ENCODE results near the gene MLN. TPM values are rescaled to one million over a fixed set of nuclear protein-coding genes. Genes with fewer than 3 reads are reported as not detected.

The MLN gene
- total RNA-seq, 1 donor from 2014 or later: not detected

DNA sequence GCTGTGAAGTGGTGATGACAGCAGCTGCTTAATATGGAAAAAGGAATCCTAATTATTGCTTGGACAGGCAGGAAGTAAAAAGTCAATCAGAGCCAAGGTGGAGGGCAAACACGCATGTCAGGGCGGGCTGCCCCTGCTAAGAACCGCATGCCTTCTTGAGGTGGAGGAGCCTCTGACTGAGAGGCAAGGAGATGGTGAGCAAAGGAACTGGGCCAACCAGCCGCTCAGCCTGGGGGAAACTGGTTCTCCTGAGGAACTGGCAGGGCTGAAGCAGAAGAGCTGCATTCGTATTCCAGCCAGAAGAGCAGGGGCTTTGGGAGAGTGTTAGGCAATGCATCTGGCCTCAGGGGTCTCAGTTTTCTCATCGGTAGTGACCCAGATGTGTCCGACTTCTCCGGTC lies 13.1 kb upstream of the MLN start:
- no peak overlapping the region for H3K4me3 Mint-ChIP-seq (ENCODE audit: unreplicated experiment)
- peaks cover 10% of the 10 kb centered on the region for H3K27me3 Mint-ChIP-seq (ENCODE audit: unreplicated experiment)
- TF ChIP-seq, protein P1, sequence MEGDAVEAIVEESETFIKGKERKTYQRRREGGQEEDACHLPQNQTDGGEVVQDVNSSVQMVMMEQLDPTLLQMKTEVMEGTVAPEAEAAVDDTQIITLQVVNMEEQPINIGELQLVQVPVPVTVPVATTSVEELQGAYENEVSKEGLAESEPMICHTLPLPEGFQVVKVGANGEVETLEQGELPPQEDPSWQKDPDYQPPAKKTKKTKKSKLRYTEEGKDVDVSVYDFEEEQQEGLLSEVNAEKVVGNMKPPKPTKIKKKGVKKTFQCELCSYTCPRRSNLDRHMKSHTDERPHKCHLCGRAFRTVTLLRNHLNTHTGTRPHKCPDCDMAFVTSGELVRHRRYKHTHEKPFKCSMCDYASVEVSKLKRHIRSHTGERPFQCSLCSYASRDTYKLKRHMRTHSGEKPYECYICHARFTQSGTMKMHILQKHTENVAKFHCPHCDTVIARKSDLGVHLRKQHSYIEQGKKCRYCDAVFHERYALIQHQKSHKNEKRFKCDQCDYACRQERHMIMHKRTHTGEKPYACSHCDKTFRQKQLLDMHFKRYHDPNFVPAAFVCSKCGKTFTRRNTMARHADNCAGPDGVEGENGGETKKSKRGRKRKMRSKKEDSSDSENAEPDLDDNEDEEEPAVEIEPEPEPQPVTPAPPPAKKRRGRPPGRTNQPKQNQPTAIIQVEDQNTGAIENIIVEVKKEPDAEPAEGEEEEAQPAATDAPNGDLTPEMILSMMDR (IDR thresholded peaks at IDR 0.05; ENCODE audit: unreplicated experiment): no peak
- no peaks in the 10 kb centered on the region for H3K9me3 Mint-ChIP-seq (ENCODE audit: unreplicated experiment)
- no peak overlapping the region for H3K27ac Mint-ChIP-seq (ENCODE audit: unreplicated experiment)
- peaks cover 21% of the 10 kb centered on the region for H3K4me1 Mint-ChIP-seq (ENCODE audit: unreplicated experiment)
- DNase-seq (ENCODE audit: low spot score): no peak
- H3K36me3 Mint-ChIP-seq (ENCODE audit: low read depth, unreplicated experiment): no peaks in the 10 kb centered on the region

GRCh38 chr6:33815854-33816253 lies 12.1 kb upstream of the MLN start:
- Mint-ChIP-seq H3K27ac (ENCODE audit: unreplicated experiment) (no peak overlapping the region), H3K4me3 (ENCODE audit: unreplicated experiment) (no peak overlapping the region), H3K4me1 (ENCODE audit: unreplicated experiment) (peaks cover 24% of the 10 kb centered on the region)

DNA sequence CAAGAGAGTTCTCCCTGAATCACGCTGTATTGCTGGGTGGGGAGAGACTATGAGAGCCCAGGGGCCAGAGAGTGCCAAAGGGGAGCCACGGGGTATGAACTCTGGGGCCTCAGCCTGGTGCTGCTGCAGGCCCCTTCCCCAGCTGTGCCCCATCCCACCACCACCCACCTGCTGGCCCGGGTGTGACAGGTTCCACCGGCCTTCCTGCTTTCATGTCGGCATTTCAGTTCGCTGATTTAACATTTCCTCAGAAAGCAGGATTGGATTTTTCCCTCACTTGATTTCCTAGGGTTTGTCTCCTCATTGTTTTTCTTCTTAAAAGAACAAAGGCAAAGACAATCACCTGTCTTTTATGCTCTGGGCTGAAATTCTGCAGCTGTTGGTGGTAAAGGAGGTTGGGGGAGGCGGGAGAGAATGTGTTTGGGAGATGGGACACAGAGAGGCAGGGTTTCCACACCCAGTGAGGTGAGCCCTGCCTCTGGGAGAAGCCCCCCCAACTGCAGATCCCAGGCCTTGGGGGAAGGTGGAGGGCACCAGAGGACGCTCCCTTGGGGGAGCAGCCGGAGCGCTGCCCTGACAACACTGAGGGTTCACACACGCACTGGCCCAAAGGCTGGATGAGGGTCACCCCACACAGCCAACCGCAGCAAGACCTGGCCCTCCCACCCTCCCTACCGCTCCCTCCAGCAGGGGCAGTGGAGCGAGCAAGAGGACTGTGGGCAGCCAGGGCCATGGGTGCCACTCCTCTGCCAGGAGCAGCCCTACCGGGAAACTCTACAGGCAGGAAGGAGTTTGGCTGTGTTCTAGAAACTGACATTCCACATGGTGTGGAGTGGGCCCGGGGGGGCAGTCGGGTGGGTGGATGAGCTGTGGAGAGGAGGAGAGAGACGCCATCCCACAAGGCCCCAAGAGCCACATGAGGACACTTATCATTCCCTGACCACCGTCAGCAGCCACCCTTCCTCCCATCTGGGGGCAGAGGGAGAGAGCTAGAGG lies 10.5 kb upstream of the MLN start:
- Mint-ChIP-seq H3K9me3 (ENCODE audit: unreplicated experiment) (no peaks in the 10 kb centered on the region), H3K36me3 (ENCODE audit: low read depth, unreplicated experiment) (no peaks in the 10 kb centered on the region), H3K27me3 (ENCODE audit: unreplicated experiment) (peaks cover 10% of the 10 kb centered on the region), H3K27ac (ENCODE audit: unreplicated experiment) (peak overlapping the region; percentile 70), H3K4me1 (ENCODE audit: unreplicated experiment) (peaks cover 26% of the 10 kb centered on the region), H3K4me3 (ENCODE audit: unreplicated experiment) (no peak overlapping the region)
- DNase-seq (ENCODE audit: low spot score): no peak
- TF ChIP-seq, protein P1 (IDR thresholded peaks at IDR 0.05; ENCODE audit: unreplicated experiment): no peak

More at GRCh38 chr6:33815854-33816253, 12.1 kb upstream of the MLN start:
- TF ChIP-seq, protein P1 (IDR thresholded peaks at IDR 0.05; ENCODE audit: unreplicated experiment): no peak
- peak; percentile 39 for DNase-seq (ENCODE audit: low spot score)
- no peaks in the 10 kb centered on the region for H3K9me3 Mint-ChIP-seq (ENCODE audit: unreplicated experiment)
- peaks cover 13% of the 10 kb centered on the region for H3K27me3 Mint-ChIP-seq (ENCODE audit: unreplicated experiment)
- H3K36me3 Mint-ChIP-seq (ENCODE audit: low read depth, unreplicated experiment): no peaks in the 10 kb centered on the region

DNA sequence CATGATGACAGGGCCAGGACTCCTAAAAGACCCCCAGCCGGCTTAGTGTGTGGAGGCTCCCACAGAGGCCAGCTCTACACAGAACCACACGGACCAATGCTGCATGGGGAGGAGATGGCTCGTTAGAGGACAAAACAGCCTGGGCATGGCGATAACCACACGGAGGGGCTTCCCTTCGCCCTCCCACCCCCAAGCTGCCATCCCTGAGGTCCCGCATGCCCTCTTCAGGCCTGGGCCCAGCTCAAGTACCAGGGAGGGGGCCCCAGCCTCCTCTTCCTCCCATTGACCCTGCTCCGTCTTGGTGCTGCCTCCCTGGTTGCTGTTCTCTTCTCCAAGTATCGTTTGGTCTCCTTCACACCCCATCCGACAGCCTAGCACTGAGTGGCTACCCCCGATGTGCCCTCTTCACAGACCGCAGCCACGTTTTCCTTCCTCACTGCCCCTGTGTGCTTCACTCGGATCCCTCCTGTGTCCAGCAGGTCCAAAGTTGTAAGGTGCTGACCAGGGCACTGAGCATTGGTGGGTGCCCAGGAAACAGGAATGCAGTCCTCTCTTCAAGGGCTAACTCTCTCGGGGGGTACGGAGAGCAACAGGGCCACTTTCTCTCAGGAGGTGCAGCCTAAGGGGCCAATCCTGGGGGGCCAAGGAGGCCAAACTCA lies 9.6 kb upstream of the MLN start:
- TF ChIP-seq, protein P1 (IDR thresholded peaks at IDR 0.05; ENCODE audit: unreplicated experiment): no peak
- Mint-ChIP-seq H3K4me3 (ENCODE audit: unreplicated experiment) (no peak overlapping the region), H3K27me3 (ENCODE audit: unreplicated experiment) (peaks cover 9% of the 10 kb centered on the region), H3K36me3 (ENCODE audit: low read depth, unreplicated experiment) (no peaks in the 10 kb centered on the region), H3K27ac (ENCODE audit: unreplicated experiment) (no peak overlapping the region), H3K9me3 (ENCODE audit: unreplicated experiment) (no peaks in the 10 kb centered on the region), H3K4me1 (ENCODE audit: unreplicated experiment) (peaks cover 34% of the 10 kb centered on the region)
- DNase-seq (ENCODE audit: low spot score): no peak

All from endothelial cell (in vitro differentiated cells).